Calu3 (cell line): Measurements from ENCODE around the gene CASP10. TPM values are rescaled to one million over a fixed set of nuclear protein-coding genes. Genes with fewer than 3 reads are reported as not detected.

ENCODE experiments used
- BruUV-seq: library from RNA; stranded (reverse); fragments of 400-500 nt; replicated peaks from 2 replicates; lab custom pipeline; 2021; lab: Mats Ljungman, UMichigan
- CTCF ChIA-PET: fragments of 300-600 bp; sonication (Branson Sonifier 250); formaldehyde crosslinking; loops from one replicate; lab custom pipeline; 2022; ENCODE audit warnings: antibody characterized with exemption; lab: Charles Lee
- DNase-seq: peaks from one replicate; pipeline ENCODE4 v3.0.0; 2022
- H3K27ac Mint-ChIP-seq: one replicate; pipeline ENCODE4 v1.8.0; 2022; ENCODE audit warnings: mixed read lengths; ENCODE audit not compliant: unreplicated experiment
- H3K27me3 Mint-ChIP-seq: one replicate; pipeline ENCODE4 v1.8.0; 2022; ENCODE audit warnings: mixed read lengths; ENCODE audit not compliant: unreplicated experiment
- H3K36me3 Mint-ChIP-seq: one replicate; pipeline ENCODE4 v1.8.0; 2022; ENCODE audit warnings: mild to moderate bottlenecking, moderate library complexity, mixed read lengths; ENCODE audit not compliant: insufficient read depth, unreplicated experiment
- H3K4me1 Mint-ChIP-seq: one replicate; pipeline ENCODE4 v1.8.0; 2022; ENCODE audit warnings: mild to moderate bottlenecking, low read depth, mixed read lengths; ENCODE audit not compliant: unreplicated experiment
- H3K4me3 Mint-ChIP-seq: one replicate; pipeline ENCODE4 v1.8.0; 2022; ENCODE audit warnings: mild to moderate bottlenecking, low read depth, moderate library complexity, mixed read lengths; ENCODE audit not compliant: unreplicated experiment
- H3K9me3 Mint-ChIP-seq: one replicate; pipeline ENCODE4 v1.8.0; 2022; ENCODE audit warnings: low read depth, mixed read lengths; ENCODE audit not compliant: unreplicated experiment
- CTCF ChIP-seq: fragments of 200-600 bp; IDR thresholded peaks from one replicate; pipeline ENCODE4 v1.8.0; 2022; ENCODE audit warnings: antibody characterized with exemption; ENCODE audit not compliant: unreplicated experiment
- intact Hi-C: fragments of 100-400 bp; cut with micrococcal nuclease; formaldehyde crosslinking; loops from one replicate; pipeline ENCODE4 v1.10.0; 2022; ENCODE audit not compliant: unreplicated experiment
- total RNA-seq: library from RNA; stranded (reverse); gene quantifications from 2 replicates; pipeline ENCODE4 v1.2.3, GENCODE V29; 2022

The CASP10 gene
- total RNA-seq, 1 experiment from 2014 or later: 21.4 TPM

DNA sequence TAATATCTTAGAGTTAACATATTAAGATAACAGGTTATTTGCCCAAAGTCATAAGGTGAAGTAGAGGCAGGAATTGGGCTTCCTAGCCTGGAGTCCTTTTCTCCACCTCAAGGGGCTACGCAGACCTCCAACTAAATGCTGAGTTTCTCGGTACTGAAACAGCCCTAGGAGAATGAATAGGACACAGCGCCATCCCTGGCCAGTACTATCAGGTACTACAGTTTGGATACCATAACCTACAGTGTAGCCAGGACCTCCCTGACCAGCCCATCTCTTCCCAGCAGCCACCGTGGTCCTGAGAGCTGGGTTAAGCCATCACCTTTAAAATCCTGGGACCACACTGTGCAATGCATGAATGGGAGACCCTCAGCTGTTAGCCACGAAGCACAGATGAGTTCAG, 93.0 kb downstream of the CASP10 start:
- H3K4me3 Mint-ChIP-seq: no peak overlapping the region
- CTCF ChIA-PET: no interaction called here
- intact Hi-C loops: no loop called here
- no peaks in the 10 kb centered on the region for H3K9me3 Mint-ChIP-seq
- no peak overlapping the region for H3K27ac Mint-ChIP-seq
- no TSS peak for BruUV-seq
- peaks cover 70% of the 10 kb centered on the region for H3K36me3 Mint-ChIP-seq
- no peaks in the 10 kb centered on the region for H3K27me3 Mint-ChIP-seq
- DNase-seq: no peak
- no peaks in the 10 kb centered on the region for H3K4me1 Mint-ChIP-seq
- no peak for TF ChIP-seq CTCF

DNA sequence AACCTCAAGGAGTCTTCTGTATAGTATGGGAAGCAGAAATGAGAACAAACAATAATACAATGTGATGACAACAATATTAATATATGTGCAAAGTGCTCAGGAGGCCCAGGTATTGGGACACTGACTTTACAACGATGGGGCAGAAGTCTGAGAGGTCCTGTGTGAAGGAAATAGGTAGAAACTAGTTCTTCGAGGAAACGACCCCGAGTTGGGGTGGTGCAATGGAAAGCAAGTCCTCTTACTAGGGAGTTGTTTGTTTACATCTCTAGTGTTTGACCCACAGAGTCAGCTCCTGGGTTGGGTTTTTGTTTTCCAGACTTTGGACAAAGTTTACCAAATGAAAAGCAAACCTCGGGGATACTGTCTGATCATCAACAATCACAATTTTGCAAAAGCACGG, 93.6 kb downstream of the CASP10 start:
- CTCF ChIA-PET: no interaction called here
- Mint-ChIP-seq H3K4me3 (no peak overlapping the region), H3K4me1 (no peaks in the 10 kb centered on the region), H3K27me3 (no peaks in the 10 kb centered on the region), H3K9me3 (no peaks in the 10 kb centered on the region), H3K27ac (no peak overlapping the region), H3K36me3 (peaks cover 66% of the 10 kb centered on the region)
- no peak for TF ChIP-seq CTCF
- BruUV-seq: no TSS peak
- intact Hi-C loops: no loop called here
- no peak for DNase-seq

Other genes with a start within 250 kb of the CASP10 start
- 38.8 and 49.6 TPM in 2 replicates for gene ORC2, start 219.5 kb upstream of the CASP10 start, total RNA-seq
- gene HYCC2, start 111.5 kb upstream of the CASP10 start, total RNA-seq: 37.5 and 45.6 TPM in 2 replicates
- gene NDUFB3, start 111.1 kb upstream of the CASP10 start, total RNA-seq: 133 and 140 TPM in 2 replicates
- 232 and 285 TPM in 2 replicates for gene CFLAR, start 67.0 kb upstream of the CASP10 start, total RNA-seq
- 67.1 and 87.6 TPM in 2 replicates for gene CASP8, start 77.4 kb downstream of the CASP10 start, total RNA-seq
- gene FLACC1, start 174.2 kb downstream of the CASP10 start, total RNA-seq: 1.2 and 1.4 TPM in 2 replicates